HFF-Myc (cell line): ENCODE measurements around the gene ZNF175.

Experiments
- DNase-seq: peaks from one replicate; pipeline ENCODE4 v3.0.0-alpha.2; 2011; ENCODE audit warnings: low read depth; ENCODE audit errors: extremely low read depth
- H3K4me3 ChIP-seq: replicated peaks from 2 replicates; pipeline ENCODE4 v1.5.1; 2011; ENCODE audit warnings: low read depth, mild to moderate bottlenecking, control low read depth, low read length
- TF ChIP-seq, protein P1 (sequence below): IDR thresholded peaks from 2 replicates; pipeline ENCODE4 v1.5.1; 2012; ENCODE audit warnings: mild to moderate bottlenecking, low read depth, low read length, control low read depth; ENCODE audit errors: missing control alignments

Gene ZNF175

DNA sequence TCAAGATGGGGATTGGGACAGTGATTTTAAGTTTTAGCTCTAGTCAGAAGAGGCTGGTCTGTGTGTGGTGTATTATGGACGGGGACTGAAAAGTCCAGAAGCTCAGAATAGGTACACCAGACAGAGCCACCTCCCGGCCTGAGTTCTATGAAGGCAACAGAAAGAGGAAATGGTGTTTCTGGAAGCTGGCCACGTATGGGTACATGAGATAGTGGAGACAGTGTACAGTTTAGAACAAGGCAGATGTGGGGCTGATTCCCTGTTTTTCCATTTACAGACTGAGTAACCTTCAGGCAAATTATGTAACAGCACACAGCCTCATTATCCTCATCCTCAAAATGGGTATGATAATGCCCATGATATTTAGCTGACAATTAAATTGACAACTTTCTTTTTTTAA, 1.3 kb downstream of the ZNF175 start:
- H3K4me3 ChIP-seq = peak overlapping the region; percentile 67
- DNase-seq = no peak
- TF ChIP-seq, protein P1, sequence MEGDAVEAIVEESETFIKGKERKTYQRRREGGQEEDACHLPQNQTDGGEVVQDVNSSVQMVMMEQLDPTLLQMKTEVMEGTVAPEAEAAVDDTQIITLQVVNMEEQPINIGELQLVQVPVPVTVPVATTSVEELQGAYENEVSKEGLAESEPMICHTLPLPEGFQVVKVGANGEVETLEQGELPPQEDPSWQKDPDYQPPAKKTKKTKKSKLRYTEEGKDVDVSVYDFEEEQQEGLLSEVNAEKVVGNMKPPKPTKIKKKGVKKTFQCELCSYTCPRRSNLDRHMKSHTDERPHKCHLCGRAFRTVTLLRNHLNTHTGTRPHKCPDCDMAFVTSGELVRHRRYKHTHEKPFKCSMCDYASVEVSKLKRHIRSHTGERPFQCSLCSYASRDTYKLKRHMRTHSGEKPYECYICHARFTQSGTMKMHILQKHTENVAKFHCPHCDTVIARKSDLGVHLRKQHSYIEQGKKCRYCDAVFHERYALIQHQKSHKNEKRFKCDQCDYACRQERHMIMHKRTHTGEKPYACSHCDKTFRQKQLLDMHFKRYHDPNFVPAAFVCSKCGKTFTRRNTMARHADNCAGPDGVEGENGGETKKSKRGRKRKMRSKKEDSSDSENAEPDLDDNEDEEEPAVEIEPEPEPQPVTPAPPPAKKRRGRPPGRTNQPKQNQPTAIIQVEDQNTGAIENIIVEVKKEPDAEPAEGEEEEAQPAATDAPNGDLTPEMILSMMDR = no peak

DNA sequence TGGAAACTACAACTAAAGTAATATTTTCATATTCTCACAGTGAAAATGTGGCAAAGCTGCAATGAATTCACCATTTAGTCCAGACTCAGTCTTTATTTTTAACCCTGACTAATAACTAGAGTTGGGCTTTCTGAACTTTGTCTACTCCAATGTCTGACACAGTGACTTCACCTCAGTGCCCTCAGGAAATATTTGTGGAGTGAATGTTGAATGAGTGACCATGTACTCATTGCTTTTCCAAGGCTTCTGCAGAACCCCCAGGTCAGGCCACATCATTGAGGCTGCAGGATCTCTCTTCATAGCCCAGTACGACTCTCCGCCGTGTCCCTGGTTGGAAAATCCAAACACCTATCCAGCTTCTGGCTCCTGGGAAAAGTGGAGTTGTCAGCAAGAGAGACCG, 1.8 kb downstream of the ZNF175 start:
- DNase-seq = no peak
- peak overlapping the region; percentile 14; the same call in 1 of the 2 replicates for H3K4me3 ChIP-seq
- TF ChIP-seq, protein P1 = no peak

- H3K4me3 ChIP-seq = no peak overlapping the region; the same call in 1 of the 2 replicates
- no peak for DNase-seq
- TF ChIP-seq, protein P1 = no peak
Measured at GRCh38 chr19:51573331-51573730, 2.2 kb downstream of the ZNF175 start.

DNA sequence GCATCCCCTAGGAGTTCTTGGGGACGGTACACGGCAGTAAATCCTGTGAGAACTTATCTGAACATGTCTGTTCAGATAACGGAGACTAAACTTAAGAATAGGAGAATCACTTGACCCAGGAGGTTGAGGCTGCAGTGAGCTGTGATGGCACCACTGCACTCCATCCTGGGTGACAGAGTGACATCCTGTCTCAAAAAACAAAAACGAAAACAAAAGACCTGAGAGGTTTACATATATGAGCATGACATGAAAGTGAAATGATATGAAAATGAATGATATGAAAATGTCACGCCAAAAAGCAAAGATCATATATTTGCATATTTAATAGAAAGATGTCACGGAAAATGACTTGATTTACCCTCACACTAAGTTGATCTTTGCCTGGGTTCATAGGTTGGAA, 5.8 kb downstream of the ZNF175 start:
- TF ChIP-seq, protein P1 = no peak
- H3K4me3 ChIP-seq = no peak overlapping the region
- DNase-seq = no peak

GRCh38 chr19:51586103-51586728, 15.1 kb downstream of the ZNF175 start:
- no peak for DNase-seq
- TF ChIP-seq, protein P1 = no peak
- H3K4me3 ChIP-seq = no peak overlapping the region

DNA sequence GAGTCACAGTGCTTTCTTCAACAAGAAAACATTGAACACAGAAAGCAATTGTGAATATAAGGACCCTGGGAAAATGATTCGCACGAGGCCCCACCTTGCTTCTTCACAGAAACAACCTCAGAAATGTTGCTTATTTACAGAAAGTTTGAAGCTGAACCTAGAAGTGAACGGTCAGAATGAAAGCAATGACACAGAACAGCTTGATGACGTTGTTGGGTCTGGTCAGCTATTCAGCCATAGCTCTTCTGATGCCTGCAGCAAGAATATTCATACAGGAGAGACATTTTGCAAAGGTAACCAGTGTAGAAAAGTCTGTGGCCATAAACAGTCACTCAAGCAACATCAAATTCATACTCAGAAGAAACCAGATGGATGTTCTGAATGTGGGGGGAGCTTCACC, 15.7 kb downstream of the ZNF175 start:
- TF ChIP-seq, protein P1 = no peak
- DNase-seq = no peak
- no peak overlapping the region for H3K4me3 ChIP-seq
